H9 (cell line): Measurements from ENCODE around the gene HAT1. TPM values are rescaled to one million over a fixed set of nuclear protein-coding genes. Genes with fewer than 3 reads are reported as not detected.

Source experiments
- DNase-seq: peaks from one replicate; pipeline ENCODE4 v3.0.0-alpha.2; 2017
- H2AFZ ChIP-seq: one replicate; pipeline ENCODE4 v1.6.1; 2013; ENCODE audit warnings: mild to moderate bottlenecking, low read length, control low read depth, moderate library complexity
- H2AK5ac ChIP-seq: 2 replicates; pipeline ENCODE4 v1.6.1; 2013; ENCODE audit warnings: low read length, control low read depth, mixed read lengths; ENCODE audit not compliant: insufficient read length
- H2BK120ac ChIP-seq: one replicate; pipeline ENCODE4 v1.6.1; 2013; ENCODE audit warnings: low read depth, mild to moderate bottlenecking, low read length, control low read depth, inconsistent platforms; ENCODE audit not compliant: poor library complexity, severe bottlenecking
- H2BK12ac ChIP-seq: 2 replicates; pipeline ENCODE4 v1.6.1; 2013; ENCODE audit warnings: low read length, control low read depth, mixed read lengths, low read depth; ENCODE audit not compliant: insufficient read length
- H2BK15ac ChIP-seq: 2 replicates; pipeline ENCODE4 v1.6.1; 2013; ENCODE audit warnings: low read depth, low read length, control low read depth
- H2BK20ac ChIP-seq: one replicate; pipeline ENCODE4 v1.6.1; 2013; ENCODE audit warnings: low read depth, mild to moderate bottlenecking, low read length, control low read depth, inconsistent platforms; ENCODE audit not compliant: poor library complexity, severe bottlenecking
- H2BK5ac ChIP-seq: 2 replicates; pipeline ENCODE4 v1.6.1; 2013; ENCODE audit warnings: low read length, control low read depth, mixed read lengths; ENCODE audit not compliant: insufficient read length
- H3K14ac ChIP-seq: 2 replicates; pipeline ENCODE4 v1.6.1; 2013; ENCODE audit warnings: low read length, control low read depth; ENCODE audit not compliant: insufficient read depth
- H3K18ac ChIP-seq: 2 replicates; pipeline ENCODE4 v1.6.1; 2013; ENCODE audit warnings: low read depth, mild to moderate bottlenecking, mixed read lengths, low read length, control low read depth; ENCODE audit not compliant: insufficient read length
- H3K23ac ChIP-seq: 2 replicates; pipeline ENCODE4 v1.6.1; 2013; ENCODE audit warnings: low read length, control low read depth, mixed read lengths, low read depth; ENCODE audit not compliant: insufficient read length
- H3K23me2 ChIP-seq: 2 replicates; pipeline ENCODE4 v1.6.1; 2013; ENCODE audit warnings: low read depth, mild to moderate bottlenecking, mixed read lengths, low read length, control low read depth; ENCODE audit not compliant: insufficient read length, poor library complexity, severe bottlenecking
- H3K27ac ChIP-seq: 2 replicates; pipeline ENCODE4 v1.5.1; 2013; ENCODE audit warnings: low read length, control low read depth, mixed read lengths, low read depth; ENCODE audit not compliant: insufficient read length
- H3K27me3 ChIP-seq: 2 replicates; pipeline ENCODE4 v1.6.1; 2013; ENCODE audit warnings: low read length, control low read depth, inconsistent platforms; ENCODE audit not compliant: insufficient read depth
- H3K4ac ChIP-seq: 2 replicates; pipeline ENCODE4 v1.6.1; 2013; ENCODE audit warnings: low read depth, mild to moderate bottlenecking, control low read depth, inconsistent platforms, low read length, moderate library complexity
- H3K4me1 ChIP-seq: 2 replicates; pipeline ENCODE4 v1.6.1; 2013; ENCODE audit warnings: low read length, control low read depth, inconsistent platforms; ENCODE audit not compliant: insufficient read depth
- H3K4me2 ChIP-seq: 2 replicates; pipeline ENCODE4 v1.6.1; 2013; ENCODE audit warnings: low read length, control low read depth, mixed read lengths; ENCODE audit not compliant: insufficient read length, insufficient read depth
- H3K56ac ChIP-seq: 2 replicates; pipeline ENCODE4 v1.6.1; 2013; ENCODE audit warnings: low read depth, mild to moderate bottlenecking, mixed read lengths, low read length, control low read depth; ENCODE audit not compliant: insufficient read length
- H3K79me1 ChIP-seq: 2 replicates; pipeline ENCODE4 v1.6.1; 2013; ENCODE audit warnings: low read depth, mild to moderate bottlenecking, moderate library complexity, low read length, control low read depth, inconsistent platforms; ENCODE audit not compliant: insufficient read depth, poor library complexity, severe bottlenecking
- H3K79me2 ChIP-seq: 2 replicates; pipeline ENCODE4 v1.6.1; 2013; ENCODE audit warnings: low read length, control low read depth, inconsistent platforms; ENCODE audit not compliant: insufficient read depth
- H3K9ac ChIP-seq: 2 replicates; pipeline ENCODE4 v1.6.1; 2013; ENCODE audit warnings: low read length, control low read depth, mixed read lengths; ENCODE audit not compliant: insufficient read length; ENCODE audit errors: extremely low read depth
- H3K9me3 ChIP-seq: one replicate; pipeline ENCODE4 v1.6.1; 2013; ENCODE audit warnings: low read depth, low read length, inconsistent platforms; ENCODE audit not compliant: control insufficient read depth
- H3T11ph ChIP-seq: one replicate; pipeline ENCODE4 v1.6.1; 2013; ENCODE audit warnings: mild to moderate bottlenecking, low read length, control low read depth, inconsistent platforms
- H4K20me1 ChIP-seq: one replicate; pipeline ENCODE4 v1.6.1; 2013; ENCODE audit not compliant: control insufficient read depth, insufficient read length, insufficient read depth
- H4K5ac ChIP-seq: 2 replicates; pipeline ENCODE4 v1.6.1; 2013; ENCODE audit warnings: low read depth, mild to moderate bottlenecking, mixed read lengths, low read length, control low read depth; ENCODE audit not compliant: insufficient read length
- H4K8ac ChIP-seq: replicated peaks from 2 replicates; pipeline ENCODE4 v1.6.1; 2013; ENCODE audit warnings: low read length, control low read depth, mixed read lengths, low read depth; ENCODE audit not compliant: insufficient read length
- H4K91ac ChIP-seq: 2 replicates; pipeline ENCODE4 v1.6.1; 2013; ENCODE audit warnings: low read depth, mild to moderate bottlenecking, moderate library complexity, mixed read lengths, low read length, control low read depth; ENCODE audit not compliant: insufficient read length
- H3K27ac Mint-ChIP-seq, 3 experiments: 2 replicates in 2 of 3; 3 replicates in 1 of 3; pipeline ENCODE4 v1.8.0; 2020 to 2021; ENCODE audit warnings: mixed read lengths in 3 of 3, mild to moderate bottlenecking in 1 of 3, moderate library complexity in 1 of 3
- H3K27me3 Mint-ChIP-seq: 2 replicates; pipeline ENCODE4 v1.8.0; 2021; ENCODE audit warnings: low read depth, mild to moderate bottlenecking, moderate library complexity, mixed read lengths
- H3K36me3 Mint-ChIP-seq, 3 experiments: 2 replicates in 2 of 3; 3 replicates in 1 of 3; pipeline ENCODE4 v1.8.0; 2020 to 2021; ENCODE audit warnings: low read depth in 3 of 3, mixed read lengths in 3 of 3; ENCODE audit not compliant: insufficient read depth in 1 of 3
- H3K4me1 Mint-ChIP-seq, 2 experiments: 2 replicates each; pipeline ENCODE4 v1.8.0; 2020; ENCODE audit warnings: mixed read lengths in 2 of 2
- H3K4me3 Mint-ChIP-seq, 2 experiments: 2 replicates in 1 of 2; 3 replicates in 1 of 2; pipeline ENCODE4 v1.8.0; 2020 to 2021; ENCODE audit warnings: mild to moderate bottlenecking in 2 of 2, mixed read lengths in 2 of 2, moderate library complexity in 1 of 2
- H3K9me3 Mint-ChIP-seq, 2 experiments: 2 replicates in 1 of 2; 3 replicates in 1 of 2; pipeline ENCODE4 v1.8.0; 2020; ENCODE audit warnings: mild to moderate bottlenecking in 2 of 2, mixed read lengths in 2 of 2, moderate library complexity in 1 of 2
- WGBS: extraction: QIAGEN DNeasy Blood & Tissue Kit; methylation state at CpG from one replicate; pipeline ENCODE4 v1.1.7; 2013; ENCODE audit warnings: missing lambda C conversion rate, low lambda C conversion rate, mixed read lengths; ENCODE audit not compliant: insufficient read length; ENCODE audit errors: extremely low coverage; 5-methylcytosine and 5-hydroxymethylcytosine counted together
- total RNA-seq: library from RNA; stranded (reverse); gene quantifications from 2 replicates; pipeline ENCODE4 v1.2.1, GENCODE V29; 2021
- TF ChIP-seq, protein P1 (sequence below): fragments of 200-600 bp; sonication (generic); conservative IDR thresholded peaks from 3 replicates; pipeline ENCODE4 v1.8.0; 2021; ENCODE audit warnings: antibody characterized with exemption, mild to moderate bottlenecking

HAT1 gene
- total RNA-seq, 1 experiment from 2014 or later, result 73.0 TPM

- H3K56ac ChIP-seq, result no peak overlapping the region
- 0 out of 4 replicates have a peak, but pooled peaks cover 0 to 3% of the 10 kb centered on the region in 2 experiments for H3K4me1 Mint-ChIP-seq
Observed at GRCh38 chr2:171960570-171960969, 38.3 kb downstream of the HAT1 start.

More at GRCh38 chr2:171960570-171960969, 38.3 kb downstream of the HAT1 start:
- no peaks in the 10 kb centered on the region for H3K4me1 ChIP-seq
- H3K4ac ChIP-seq, result no peak overlapping the region
- TF ChIP-seq, protein P1, sequence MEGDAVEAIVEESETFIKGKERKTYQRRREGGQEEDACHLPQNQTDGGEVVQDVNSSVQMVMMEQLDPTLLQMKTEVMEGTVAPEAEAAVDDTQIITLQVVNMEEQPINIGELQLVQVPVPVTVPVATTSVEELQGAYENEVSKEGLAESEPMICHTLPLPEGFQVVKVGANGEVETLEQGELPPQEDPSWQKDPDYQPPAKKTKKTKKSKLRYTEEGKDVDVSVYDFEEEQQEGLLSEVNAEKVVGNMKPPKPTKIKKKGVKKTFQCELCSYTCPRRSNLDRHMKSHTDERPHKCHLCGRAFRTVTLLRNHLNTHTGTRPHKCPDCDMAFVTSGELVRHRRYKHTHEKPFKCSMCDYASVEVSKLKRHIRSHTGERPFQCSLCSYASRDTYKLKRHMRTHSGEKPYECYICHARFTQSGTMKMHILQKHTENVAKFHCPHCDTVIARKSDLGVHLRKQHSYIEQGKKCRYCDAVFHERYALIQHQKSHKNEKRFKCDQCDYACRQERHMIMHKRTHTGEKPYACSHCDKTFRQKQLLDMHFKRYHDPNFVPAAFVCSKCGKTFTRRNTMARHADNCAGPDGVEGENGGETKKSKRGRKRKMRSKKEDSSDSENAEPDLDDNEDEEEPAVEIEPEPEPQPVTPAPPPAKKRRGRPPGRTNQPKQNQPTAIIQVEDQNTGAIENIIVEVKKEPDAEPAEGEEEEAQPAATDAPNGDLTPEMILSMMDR, result no peak
- Mint-ChIP-seq H3K27ac (peak overlapping the region in 1 of 3 experiments; percentile 86; a peak in 1 of 7 replicates), H3K4me3 (no peak overlapping the region), H3K36me3 (peaks cover 0 to 2% (median under 1%) of the 10 kb centered on the region in 3 experiments; a peak in 2 of 7 replicates), H3K27me3 (no peaks in the 10 kb centered on the region), H3K9me3 (no peaks in the 10 kb centered on the region)
- no peak overlapping the region for H2BK15ac ChIP-seq
- H3K79me1 ChIP-seq, result no peaks in the 10 kb centered on the region
- no peaks in the 10 kb centered on the region for H4K20me1 ChIP-seq
- no peak overlapping the region for H2BK20ac ChIP-seq
- no peak overlapping the region for H3K14ac ChIP-seq
- H3K79me2 ChIP-seq, result no peaks in the 10 kb centered on the region
- H4K91ac ChIP-seq, result no peak overlapping the region
- no peak overlapping the region for H2BK5ac ChIP-seq
- H3K27ac ChIP-seq, result no peak overlapping the region
- no peak overlapping the region for H3K4me2 ChIP-seq
- H3K23ac ChIP-seq, result no peak overlapping the region
- WGBS, result no CpG with 5 or more reads among the region's 3 CpGs
- H2BK120ac ChIP-seq, result no peak overlapping the region
- H3K23me2 ChIP-seq, result no peaks in the 10 kb centered on the region
- H3T11ph ChIP-seq, result no peak overlapping the region
- H4K8ac ChIP-seq, result no peak overlapping the region
- no peak overlapping the region for H2BK12ac ChIP-seq
- H4K5ac ChIP-seq, result no peak overlapping the region
- no peaks in the 10 kb centered on the region for H3K27me3 ChIP-seq
- no peaks in the 10 kb centered on the region for H3K9me3 ChIP-seq
- H3K18ac ChIP-seq, result no peak overlapping the region
- H2AFZ ChIP-seq, result no peak overlapping the region
- H3K9ac ChIP-seq, result no peak overlapping the region
- DNase-seq, result no peak
- no peak overlapping the region for H2AK5ac ChIP-seq
